Endothelial cell of umbilical vein (primary cell): ENCODE data around the gene PLXNB2. TPM values are rescaled to one million over a fixed set of nuclear protein-coding genes. Genes with fewer than 3 reads are reported as not detected.

ENCODE experiments used
- BruUV-seq: library from RNA; stranded (reverse); fragments of 400-500 nt; replicated peaks from 2 replicates; lab custom pipeline; 2021; lab: Mats Ljungman, UMichigan
- CTCF ChIA-PET: fragments of 300-600, 350-600 bp; sonication (Branson Sonifier 250); formaldehyde crosslinking; loops from one replicate; lab custom pipeline; 2021; ENCODE audit warnings: antibody characterized with exemption, inconsistent platforms; lab: Charles Lee
- POLR2A ChIA-PET: fragments of 300-600, 350-600 bp; sonication (Branson Sonifier 250); formaldehyde crosslinking; loops from one replicate; lab custom pipeline; 2021; ENCODE audit warnings: antibody characterized with exemption, inconsistent platforms; lab: Charles Lee
- DNase-seq: peaks from one replicate; pipeline ENCODE4 v3.0.0-alpha.2; 2011; ENCODE audit warnings: low read depth, low spot score
- FAIRE-seq: peaks from 2 replicates; lab custom pipeline; 2011; peaks lifted over from hg19 to GRCh38; lab: Jason Lieb, UNC
- H2AFZ ChIP-seq: 2 replicates; pipeline ENCODE4 v1.6.0; 2012; ENCODE audit warnings: low read depth, low read length, control low read depth, inconsistent platforms
- H3K27ac ChIP-seq: 2 replicates; pipeline ENCODE4 v1.5.1; 2011; ENCODE audit warnings: low read depth, mild to moderate bottlenecking, control low read depth, low read length, moderate library complexity; ENCODE audit not compliant: insufficient read depth
- H3K27me3 ChIP-seq, 2 experiments: 2 replicates each; pipeline versions ENCODE4 v1.6.0 to v1.6.1; 2011; ENCODE audit warnings: low read length in 2 of 2, mixed read lengths in 1 of 2; ENCODE audit not compliant: control insufficient read depth in 2 of 2, insufficient read depth in 2 of 2
- H3K36me3 ChIP-seq, 2 experiments: 2 replicates in 1 of 2; 3 replicates in 1 of 2; pipeline ENCODE4 v1.5.1; 2011; ENCODE audit warnings: low read length in 2 of 2, mild to moderate bottlenecking in 1 of 2, moderate library complexity in 1 of 2; ENCODE audit not compliant: control insufficient read depth in 2 of 2, insufficient read depth in 2 of 2; ENCODE audit errors: extremely low read depth in 1 of 2
- H3K4me1 ChIP-seq: 3 replicates; pipeline ENCODE4 v1.5.1; 2011; ENCODE audit warnings: mild to moderate bottlenecking, low read length; ENCODE audit not compliant: control insufficient read depth, insufficient read depth; ENCODE audit errors: extremely low read depth
- H3K4me2 ChIP-seq: 2 replicates; pipeline ENCODE4 v1.6.1; 2011; ENCODE audit warnings: low read length, control low read depth, mixed read lengths; ENCODE audit not compliant: insufficient read depth
- H3K4me3 ChIP-seq, 3 experiments: fragments of 200-600 bp in 1 of 3; sonication (generic), shearing (Covaris generic) in 1 of 3; replicated peaks in 1 of 3; 2 replicates each; pipeline ENCODE4 v1.5.1; 2011 to 2016; ENCODE audit warnings: control low read depth in 3 of 3, low read length in 3 of 3, mild to moderate bottlenecking in 2 of 3, inconsistent platforms in 1 of 3, low read depth in 1 of 3, moderate library complexity in 1 of 3; ENCODE audit not compliant: insufficient read depth in 1 of 3
- H3K79me2 ChIP-seq: 2 replicates; pipeline ENCODE4 v1.6.0; 2012; ENCODE audit warnings: low read length, inconsistent platforms; ENCODE audit not compliant: control insufficient read depth, insufficient read depth
- H3K9ac ChIP-seq: replicated peaks from 2 replicates; pipeline ENCODE3; 2011; ENCODE audit warnings: low read length, control low read depth; ENCODE audit not compliant: insufficient read depth; ENCODE audit errors: extremely low read depth
- H3K9me1 ChIP-seq: replicated peaks from 3 replicates; pipeline ENCODE4 v1.6.0; 2011; ENCODE audit warnings: mild to moderate bottlenecking, low read length; ENCODE audit not compliant: control insufficient read depth, insufficient read depth; ENCODE audit errors: extremely low read depth
- H3K9me3 ChIP-seq: replicated peaks from 2 replicates; pipeline ENCODE4 v1.5.1; 2012; ENCODE audit warnings: low read length, inconsistent platforms; ENCODE audit not compliant: control insufficient read depth, insufficient read depth
- H4K20me1 ChIP-seq: replicated peaks from 2 replicates; pipeline ENCODE3; 2011; ENCODE audit warnings: mild to moderate bottlenecking, low read length; ENCODE audit not compliant: control insufficient read depth, insufficient read depth; ENCODE audit errors: extremely low read depth
- EZH2 ChIP-seq: IDR thresholded peaks from 2 replicates; pipeline ENCODE4 v1.6.1; 2012; ENCODE audit warnings: borderline replicate concordance, low read depth, mild to moderate bottlenecking, moderate library complexity, low read length, inconsistent platforms; ENCODE audit not compliant: severe bottlenecking
- FOS ChIP-seq: IDR thresholded peaks from 2 replicates; pipeline ENCODE4 v1.6.1; 2011; ENCODE audit warnings: mild to moderate bottlenecking, low read length, moderate library complexity, borderline replicate concordance; ENCODE audit not compliant: insufficient read depth
- GATA2 ChIP-seq: IDR thresholded peaks from 2 replicates; pipeline ENCODE4 v1.7.0; 2011; ENCODE audit warnings: low read depth, mild to moderate bottlenecking, moderate library complexity, mixed read lengths, low read length; ENCODE audit not compliant: insufficient read length, insufficient read depth
- JUN ChIP-seq: IDR thresholded peaks from 2 replicates; pipeline ENCODE4 v1.6.1; 2011; ENCODE audit warnings: borderline replicate concordance, low read depth; ENCODE audit not compliant: insufficient read length, insufficient read depth
- MAX ChIP-seq: IDR thresholded peaks from 2 replicates; pipeline ENCODE4 v1.6.1; 2011; ENCODE audit not compliant: insufficient read depth, insufficient read length
- MYC ChIP-seq: IDR thresholded peaks from one replicate; pipeline ENCODE4 v1.6.1; 2011; ENCODE audit warnings: mild to moderate bottlenecking, low read depth, low read length
- POLR2A ChIP-seq: IDR thresholded peaks from 2 replicates; pipeline ENCODE4 v1.6.1; 2012; ENCODE audit warnings: low read depth, mild to moderate bottlenecking, control low read depth, low read length
- POLR2AphosphoS5 ChIP-seq: IDR thresholded peaks from 2 replicates; pipeline ENCODE4 v1.6.1; 2012; ENCODE audit warnings: low read depth, mild to moderate bottlenecking, control low read depth, low read length, moderate library complexity; ENCODE audit not compliant: insufficient read depth
- dilution Hi-C: fragments of 300-500 bp; cut with MboI; formaldehyde crosslinking; loops from one replicate; pipeline ENCODE4 v1.15.0; 2019; ENCODE audit warnings: low sequenced_read_pairs; ENCODE audit not compliant: extremely low pct_ligation_motif_present
- intact Hi-C: fragments of 100-400 bp; cut with micrococcal nuclease; formaldehyde crosslinking; loops from one replicate; pipeline ENCODE4 v1.10.0; 2022
- polyA plus RNA-seq, 4 experiments: library from polyadenylated mRNA; depleted of rRNA in 3 of 4; stranded (reverse) in 3 of 4; unstranded in 1 of 4; fragments of >200 nt; gene quantifications; 2 replicates each; pipeline versions ENCODE4 v1.2.1 to v1.2.3, GENCODE V29; 2011 to 2012; ENCODE audit warnings: missing spikeins in 1 of 4
- total RNA-seq: library from RNA; stranded (reverse); gene quantifications from 2 replicates; pipeline ENCODE4 v1.2.3, GENCODE V29; 2021
- TF ChIP-seq, protein P1 (sequence below), 2 donors: IDR thresholded peaks; 1 replicate in 1 of 2; 2 replicates in 1 of 2; pipeline ENCODE4 v1.5.1; 2011; ENCODE audit warnings: low read length in 2 of 2, mild to moderate bottlenecking in 2 of 2, moderate library complexity in 2 of 2, control low read depth in 1 of 2, inconsistent platforms in 1 of 2, low read depth in 1 of 2; ENCODE audit not compliant: insufficient read depth in 1 of 2; ENCODE audit errors: extremely low read depth in 1 of 2

PLXNB2 gene
- total and polyA plus RNA-seq, 2 donors (not counting 3 experiments of a cell fraction or from before 2014, with no cell fraction given): 82.3 to 139 TPM

DNA sequence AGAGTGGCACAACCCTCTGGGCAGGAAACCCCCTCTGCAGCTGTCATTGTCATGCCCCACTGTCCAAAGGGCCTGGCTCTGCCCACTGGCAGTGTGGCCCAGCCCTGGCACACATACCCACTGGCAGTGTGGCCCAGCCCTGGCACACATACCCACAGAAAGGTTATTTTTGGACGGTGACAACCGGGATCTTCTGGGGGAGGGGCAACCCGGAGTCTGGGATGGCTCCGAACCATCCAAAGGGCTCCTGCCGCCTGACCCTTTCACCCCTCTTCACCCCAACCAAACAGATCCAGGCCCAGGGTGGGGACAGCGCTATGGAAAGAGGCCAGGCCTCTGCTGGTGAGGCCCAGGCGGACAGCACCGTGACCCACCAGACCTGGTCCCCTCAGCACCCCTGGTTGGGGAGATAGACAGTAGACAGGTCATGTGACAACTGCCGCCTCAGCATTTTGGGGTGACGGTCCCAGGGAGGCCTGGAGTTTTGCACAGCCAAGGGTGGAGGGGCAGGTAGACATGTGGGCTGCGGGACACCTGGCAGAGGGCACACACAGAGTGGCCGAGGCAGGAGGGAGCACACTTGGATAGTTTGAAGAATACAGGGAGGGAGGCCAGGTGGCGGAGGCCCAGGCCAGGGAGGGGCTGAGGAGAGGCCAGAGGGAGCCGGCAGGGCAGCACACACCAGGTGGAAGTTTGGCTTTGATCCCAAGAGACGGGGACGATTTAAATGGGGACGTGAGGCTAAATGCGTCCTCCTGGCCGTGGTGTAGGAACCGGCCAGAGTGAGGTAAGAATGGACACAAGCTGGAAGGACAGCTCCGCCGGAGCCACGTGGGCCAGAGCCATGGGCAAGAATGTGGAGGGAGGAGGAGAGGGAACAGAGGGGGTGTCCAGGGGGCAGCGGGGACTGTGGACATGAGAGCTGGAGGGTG, 48.8 kb downstream of the PLXNB2 start:
- Histone ChIP-seq H2AFZ (no peak overlapping the region), H3K9ac (no peak overlapping the region), H3K79me2 (peaks cover 22% of the 10 kb centered on the region), H3K4me3 (no peak overlapping the region), H3K4me1 (peaks cover 11% of the 10 kb centered on the region), H3K9me1 (no peaks in the 10 kb centered on the region), H4K20me1 (no peaks in the 10 kb centered on the region), H3K27ac (no peak overlapping the region), H3K4me2 (no peak overlapping the region), H3K9me3 (no peaks in the 10 kb centered on the region), H3K36me3 (peaks cover 0 to 32% of the 10 kb centered on the region in 2 experiments), H3K27me3 (no peaks in the 10 kb centered on the region)
- ChIA-PET POLR2A (no interaction called here), CTCF (no interaction called here)
- dilution Hi-C loops (no loop called here), intact Hi-C loops (no loop called here)
- DNase-seq (no peak), FAIRE-seq (no peak)
- BruUV-seq: TSS peak; percentile 3
- TF ChIP-seq EZH2: no peak
- TF ChIP-seq, protein P1, sequence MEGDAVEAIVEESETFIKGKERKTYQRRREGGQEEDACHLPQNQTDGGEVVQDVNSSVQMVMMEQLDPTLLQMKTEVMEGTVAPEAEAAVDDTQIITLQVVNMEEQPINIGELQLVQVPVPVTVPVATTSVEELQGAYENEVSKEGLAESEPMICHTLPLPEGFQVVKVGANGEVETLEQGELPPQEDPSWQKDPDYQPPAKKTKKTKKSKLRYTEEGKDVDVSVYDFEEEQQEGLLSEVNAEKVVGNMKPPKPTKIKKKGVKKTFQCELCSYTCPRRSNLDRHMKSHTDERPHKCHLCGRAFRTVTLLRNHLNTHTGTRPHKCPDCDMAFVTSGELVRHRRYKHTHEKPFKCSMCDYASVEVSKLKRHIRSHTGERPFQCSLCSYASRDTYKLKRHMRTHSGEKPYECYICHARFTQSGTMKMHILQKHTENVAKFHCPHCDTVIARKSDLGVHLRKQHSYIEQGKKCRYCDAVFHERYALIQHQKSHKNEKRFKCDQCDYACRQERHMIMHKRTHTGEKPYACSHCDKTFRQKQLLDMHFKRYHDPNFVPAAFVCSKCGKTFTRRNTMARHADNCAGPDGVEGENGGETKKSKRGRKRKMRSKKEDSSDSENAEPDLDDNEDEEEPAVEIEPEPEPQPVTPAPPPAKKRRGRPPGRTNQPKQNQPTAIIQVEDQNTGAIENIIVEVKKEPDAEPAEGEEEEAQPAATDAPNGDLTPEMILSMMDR (IDR thresholded peaks at IDR 0.05; ENCODE audit: extremely low read depth in 1 of 2, insufficient read depth in 1 of 2, low read depth in 1 of 2, low read length in 2 of 2): no peak
- no peak for TF ChIP-seq FOS
- TF ChIP-seq MYC: no peak
- no peak for TF ChIP-seq MAX
- TF ChIP-seq POLR2A: no peak
- TF ChIP-seq POLR2AphosphoS5: no peak
- TF ChIP-seq JUN: no peak
- TF ChIP-seq GATA2: no peak
